DMS 273 treated with DMSO at 0.1 percent for 48 hours (cell line): Measurements from ENCODE around the gene PDE7B.

Source experiments
- DNase-seq: peaks from one replicate; lab custom pipeline; 2025; lab: John Stamatoyannopoulos, UW

The PDE7B gene

DNA sequence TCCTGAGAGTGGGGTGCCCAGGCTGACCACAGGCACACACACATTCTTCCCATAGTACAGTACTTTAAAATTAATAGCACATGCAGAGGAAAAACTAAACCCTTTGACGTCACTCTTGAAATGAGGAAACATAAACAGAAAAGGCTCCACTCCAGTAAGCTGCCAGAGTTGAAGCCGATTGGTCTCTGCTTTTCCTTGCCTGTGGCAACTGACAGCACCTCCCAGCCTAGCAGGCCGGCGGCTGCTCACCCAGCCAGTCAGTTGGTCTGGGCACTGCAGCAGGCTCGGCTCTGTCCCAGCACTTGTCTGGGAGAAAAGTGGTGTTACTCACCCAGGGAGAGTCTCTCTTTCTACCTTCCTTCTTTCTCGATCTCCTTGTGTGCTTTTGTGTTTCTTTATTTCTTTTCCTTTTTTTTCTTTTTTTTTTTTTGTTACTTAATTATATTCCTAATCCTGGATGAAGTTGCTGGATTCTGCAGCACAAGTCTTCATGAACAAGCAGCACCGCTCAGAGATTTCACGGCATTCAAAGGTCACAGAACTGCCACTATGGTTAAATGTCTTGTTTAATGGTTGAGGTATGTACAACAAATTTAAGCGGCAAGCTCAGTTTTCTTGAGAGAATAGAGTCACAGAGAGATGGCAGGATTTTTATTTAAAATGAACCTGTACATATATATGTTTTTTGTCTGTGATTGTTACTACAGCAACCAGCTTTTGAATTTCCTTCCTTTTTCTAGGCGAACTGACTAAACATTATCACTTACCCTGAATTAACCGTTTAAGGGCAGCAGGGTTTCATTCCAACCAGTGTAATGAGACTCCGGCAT, at the start of gene PDE7B:
Gene PDE7B (plus strand): TSS at position 260 of the 830 bp plus-strand sequence.
- peak; percentile 34 for DNase-seq

DNA sequence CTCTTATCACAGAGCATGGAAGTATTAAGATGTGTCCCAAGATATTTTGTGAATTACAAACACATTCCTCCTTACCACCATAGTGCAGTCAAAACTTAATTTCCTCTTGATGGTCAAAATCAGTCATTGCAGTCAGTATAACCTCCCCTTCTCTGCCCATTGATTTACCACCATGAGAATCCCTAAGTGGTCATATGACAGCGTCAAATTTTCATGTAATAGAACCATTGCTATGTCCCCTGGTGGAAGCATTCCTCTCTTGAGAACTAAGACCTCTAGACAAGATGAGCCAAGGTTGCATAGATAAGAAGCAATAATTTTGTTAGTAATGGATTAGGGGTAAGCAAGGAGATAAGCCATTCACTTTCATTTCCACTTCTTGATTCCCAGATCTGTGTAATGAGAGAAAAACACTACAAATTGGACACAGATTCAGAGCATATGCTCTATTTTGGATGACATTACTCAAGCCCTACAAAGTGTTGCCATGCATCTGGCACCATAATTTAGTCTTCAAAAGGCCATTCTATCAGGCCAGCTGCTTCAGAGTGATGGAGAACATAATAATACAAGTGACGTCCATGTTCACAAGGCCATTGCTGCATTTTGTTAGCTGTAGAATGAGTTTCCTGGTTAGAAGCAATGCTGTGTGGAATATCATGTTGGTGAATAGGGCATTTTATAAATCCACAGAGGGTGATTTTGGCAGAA, 49.6 kb upstream of the PDE7B start:
- DNase-seq = peak; percentile 13

DNA sequence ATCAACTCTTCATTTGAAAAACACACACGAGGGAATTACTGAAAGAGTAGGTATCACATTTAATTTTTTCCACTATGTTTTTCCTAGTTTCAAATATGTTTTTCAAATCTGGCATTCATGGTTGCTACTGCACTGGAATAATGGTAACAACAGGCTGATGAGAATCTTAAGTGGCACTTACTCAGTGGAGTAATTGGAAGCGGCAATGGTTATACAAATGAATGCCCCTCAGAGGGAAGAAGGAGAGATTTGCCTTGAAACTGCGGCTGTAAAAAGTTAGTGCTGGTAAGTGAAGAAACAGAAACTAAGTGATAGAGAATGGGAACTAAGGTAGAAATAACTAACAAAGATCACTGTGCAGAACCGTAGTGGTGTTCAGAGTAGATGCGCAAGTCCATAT, 41.0 kb upstream of the PDE7B start:
- DNase-seq = no peak

DNA sequence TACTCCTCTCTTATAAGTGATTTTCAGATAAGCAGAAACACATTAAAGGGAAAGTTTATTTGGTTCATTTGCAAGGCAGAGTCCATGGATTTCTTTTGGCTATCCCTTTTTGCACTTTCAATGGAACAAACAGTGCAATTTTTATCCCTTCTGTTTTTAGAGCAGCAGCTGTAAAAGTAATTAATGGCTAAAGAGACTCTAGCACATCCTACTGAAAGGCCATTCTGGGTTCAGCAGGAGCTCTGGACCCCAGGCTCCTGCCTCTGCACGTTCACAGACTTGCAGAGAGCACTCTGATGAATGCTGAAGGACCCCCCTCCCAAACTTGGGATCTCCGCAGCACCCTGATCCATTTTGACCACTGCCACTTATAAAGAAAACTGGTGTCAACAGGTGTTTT, 40.3 kb upstream of the PDE7B start:
- no peak for DNase-seq

DNA sequence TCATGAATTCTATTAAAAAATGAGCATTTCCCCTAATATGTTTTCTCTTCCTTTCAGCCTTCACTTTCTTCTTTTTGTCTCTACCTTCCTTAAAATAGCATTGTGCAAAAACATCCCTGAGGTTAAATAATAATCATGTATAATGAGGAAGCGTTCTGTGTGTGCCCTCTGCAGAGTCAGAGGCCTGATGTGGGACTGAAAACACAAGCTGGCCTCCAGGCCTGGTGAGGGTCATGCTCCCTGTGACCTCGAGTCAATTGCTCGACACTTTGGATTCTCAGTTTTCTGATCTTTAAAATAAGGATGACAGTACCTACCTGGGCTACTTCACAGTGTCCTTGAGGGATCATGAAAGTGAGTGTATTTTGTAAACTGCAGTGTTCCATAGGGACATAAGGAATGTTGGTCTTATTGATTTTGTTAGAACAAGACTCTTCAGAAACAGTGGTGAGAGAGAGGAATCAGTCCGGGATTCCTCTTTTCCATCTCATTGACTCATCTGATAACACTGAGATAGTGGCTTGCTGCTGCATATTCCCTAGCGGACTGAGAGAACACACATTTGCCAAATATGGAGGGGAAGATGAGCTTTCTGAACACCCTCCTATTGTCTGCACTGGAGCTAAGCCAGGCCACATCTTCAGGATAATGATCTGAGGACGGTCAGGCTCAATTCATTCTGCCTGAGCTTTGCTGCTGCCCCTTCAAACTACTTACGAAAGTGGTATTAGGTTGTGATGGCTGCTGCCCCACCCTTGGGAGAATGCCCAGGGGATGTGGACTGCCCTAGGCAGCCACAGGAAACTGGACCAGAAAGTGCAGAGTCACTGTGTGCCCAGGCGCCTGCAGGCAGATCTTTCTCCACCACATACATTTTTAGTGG, 39.6 kb upstream of the PDE7B start:
- DNase-seq = no peak

DNA sequence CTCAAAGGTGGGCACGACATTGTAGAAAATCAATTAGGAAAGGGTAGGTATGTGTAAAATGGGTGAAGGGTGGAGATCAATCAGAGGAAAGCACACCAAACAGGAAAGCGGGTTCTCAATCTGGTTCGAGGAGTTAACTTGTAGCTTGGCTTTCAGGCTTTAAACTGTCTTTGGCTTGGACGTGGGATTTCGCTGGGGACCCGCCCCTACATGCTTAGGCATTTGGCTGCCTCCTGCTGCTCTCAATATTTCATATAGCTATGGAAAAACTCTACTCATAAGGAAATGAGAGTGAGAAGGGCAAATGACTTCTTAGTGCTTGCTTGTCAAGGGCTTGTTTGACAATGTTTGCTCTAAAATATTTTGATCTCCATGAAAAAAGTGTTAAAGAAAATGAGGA, 38.1 kb upstream of the PDE7B start:
- no peak for DNase-seq

DNA sequence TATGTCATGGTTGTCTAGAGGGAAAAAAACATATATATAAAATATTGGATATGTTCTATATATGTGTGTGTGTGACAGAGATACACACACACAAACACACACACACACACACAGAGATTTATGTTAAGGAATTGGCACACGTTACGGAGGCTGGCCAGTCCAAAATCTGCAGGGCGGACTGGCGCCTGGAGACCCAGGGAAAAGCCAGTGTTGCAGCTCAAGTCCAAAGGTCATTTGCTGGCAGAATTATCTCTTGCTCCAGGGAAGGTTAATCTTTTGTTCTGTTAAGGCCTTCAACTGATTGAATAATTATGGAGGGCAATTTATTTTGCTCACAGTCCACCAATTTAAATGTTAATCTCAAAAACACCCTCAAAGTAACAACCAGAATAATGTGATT, 37.5 kb upstream of the PDE7B start:
- DNase-seq = no peak

DNA sequence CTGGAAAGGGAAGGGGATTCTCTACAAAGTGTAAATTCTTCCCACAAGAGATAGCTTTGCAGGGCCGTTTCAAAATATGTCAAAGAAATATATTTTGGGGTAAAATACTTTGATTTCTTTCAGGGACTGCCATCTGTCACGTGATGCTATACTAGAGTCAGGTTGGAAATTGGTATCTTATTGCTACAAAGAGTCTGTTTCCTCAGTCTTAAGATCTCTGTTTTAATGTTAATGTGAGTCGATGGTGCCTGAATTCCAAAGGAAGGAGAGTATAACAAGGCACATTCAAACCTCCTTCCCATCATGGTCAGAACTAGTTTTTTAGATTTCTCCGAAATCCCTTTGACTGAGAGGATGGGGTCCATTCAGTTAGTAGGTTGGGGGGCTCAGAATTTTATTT, 36.3 kb upstream of the PDE7B start:
- no peak for DNase-seq

DNA sequence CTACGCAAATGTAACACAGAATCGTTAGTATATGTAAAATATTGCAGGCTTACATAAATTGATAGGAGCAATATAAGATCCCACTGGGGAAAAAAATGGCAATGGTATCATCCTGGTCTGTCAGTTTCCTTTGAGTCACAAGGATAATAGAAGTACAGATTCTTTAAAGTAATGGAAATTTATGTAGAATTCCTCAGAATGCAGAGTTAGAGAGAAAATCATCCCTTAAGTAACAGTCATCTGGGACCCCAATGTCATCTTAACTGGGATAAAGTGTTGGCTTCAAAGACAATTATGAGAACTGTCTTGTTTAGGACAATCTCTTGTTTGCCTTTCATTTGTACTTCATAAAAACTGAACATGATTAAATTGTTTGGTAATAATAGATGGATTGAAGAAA, 34.5 kb upstream of the PDE7B start:
- DNase-seq = no peak

DNA sequence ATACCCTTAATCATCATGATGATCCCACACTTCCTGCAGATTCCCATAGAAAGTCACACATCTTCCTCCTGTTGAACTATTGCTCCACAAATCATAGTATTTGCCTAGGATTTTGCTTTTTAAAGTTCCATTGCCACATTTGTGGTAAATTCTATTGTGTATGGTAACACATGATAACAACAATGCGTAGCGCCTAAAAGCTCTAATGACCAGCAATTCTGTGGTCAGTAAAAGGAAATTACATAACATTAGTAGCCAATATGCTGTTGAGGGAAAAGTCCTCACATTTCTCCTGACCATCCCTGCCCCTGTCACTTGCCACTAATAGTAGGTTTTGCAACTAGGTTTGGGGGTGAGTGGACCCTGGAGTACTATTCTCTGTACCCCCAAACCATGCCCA, 31.8 kb upstream of the PDE7B start:
- DNase-seq = no peak

DNA sequence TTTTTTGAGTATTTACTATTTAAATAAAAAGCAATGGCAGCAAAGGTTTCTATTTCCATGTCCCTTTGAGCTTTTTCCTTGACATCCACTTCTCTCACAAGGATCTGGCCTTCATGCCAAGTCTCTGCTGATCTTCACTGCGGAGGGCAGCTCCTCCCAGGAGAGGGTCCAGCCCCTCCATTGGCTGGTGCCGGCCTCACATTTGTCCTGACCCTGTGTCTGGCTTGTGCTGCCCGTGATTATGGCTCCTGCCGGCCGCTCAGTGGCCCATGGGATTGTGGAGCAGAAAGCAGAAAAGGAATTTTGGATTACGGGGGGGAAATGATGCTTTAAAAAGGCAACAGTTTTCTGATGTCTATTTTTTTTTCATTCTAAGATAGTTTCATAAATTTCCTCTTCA, 31.2 kb upstream of the PDE7B start:
- DNase-seq = no peak

DNA sequence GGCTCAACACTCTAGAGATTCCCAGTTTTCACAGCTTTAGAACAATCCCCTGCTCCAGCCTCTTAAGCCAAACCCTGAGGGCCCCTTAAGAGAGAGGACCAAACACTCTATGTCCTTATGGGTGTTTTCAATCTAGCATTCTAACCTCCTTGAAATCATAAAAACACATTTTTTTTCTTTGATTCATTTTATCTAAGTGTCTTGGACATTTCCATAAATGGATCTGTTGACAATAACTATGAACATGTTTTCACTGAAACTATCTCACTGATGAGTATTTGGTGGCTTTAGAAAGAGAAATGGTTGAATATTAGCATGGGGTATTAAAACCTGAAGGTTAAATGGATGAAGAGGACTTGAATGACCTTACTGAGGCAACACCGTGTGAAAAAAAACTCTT, 27.6 kb upstream of the PDE7B start:
- no peak for DNase-seq

DNA sequence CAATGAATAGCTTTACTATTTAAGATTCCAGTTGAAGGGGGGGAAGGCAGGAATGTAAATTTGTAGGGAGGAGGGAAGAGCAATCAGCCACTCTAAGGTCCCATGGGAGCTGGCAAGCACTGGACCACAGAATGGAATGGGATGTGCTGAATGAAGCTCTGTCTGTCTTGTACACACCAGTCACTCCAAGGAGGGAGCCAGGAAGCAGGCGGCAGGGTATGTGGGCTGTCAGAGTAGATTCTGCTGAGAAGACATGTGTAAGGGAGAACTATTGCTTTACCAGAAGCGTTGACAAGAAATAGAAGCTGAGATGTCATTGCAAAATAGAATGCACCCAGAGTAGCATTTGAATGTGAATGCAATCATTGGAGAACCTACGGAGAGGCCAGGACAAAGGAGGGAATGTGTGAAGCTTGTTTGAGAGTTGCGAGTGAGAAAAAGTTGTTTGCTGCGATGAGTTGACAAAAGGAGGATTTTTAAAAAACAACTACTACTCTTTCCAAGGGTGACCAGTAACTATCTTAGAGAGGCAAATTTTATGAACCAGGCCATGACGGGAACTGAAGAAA, 25.2 kb upstream of the PDE7B start:
- DNase-seq = no peak

DNA sequence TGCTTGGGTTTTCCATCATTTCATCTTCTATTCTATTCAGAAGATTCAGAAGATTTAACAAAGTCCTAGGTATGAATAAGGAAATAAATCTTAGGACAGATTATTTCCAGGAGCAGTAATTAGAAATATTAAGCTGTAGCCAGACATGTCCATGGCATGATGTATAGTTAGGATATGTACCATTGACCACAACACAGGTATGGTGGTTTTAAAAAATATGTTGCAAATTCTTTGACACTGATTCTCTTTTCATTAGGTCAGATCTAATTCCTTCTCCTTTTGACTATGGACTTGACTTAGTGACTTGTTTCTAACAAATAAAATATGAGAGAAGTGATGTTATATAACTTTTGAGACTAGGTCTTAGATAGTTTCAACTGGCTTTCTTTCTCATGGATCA, 23.5 kb upstream of the PDE7B start:
- DNase-seq = no peak

DNA sequence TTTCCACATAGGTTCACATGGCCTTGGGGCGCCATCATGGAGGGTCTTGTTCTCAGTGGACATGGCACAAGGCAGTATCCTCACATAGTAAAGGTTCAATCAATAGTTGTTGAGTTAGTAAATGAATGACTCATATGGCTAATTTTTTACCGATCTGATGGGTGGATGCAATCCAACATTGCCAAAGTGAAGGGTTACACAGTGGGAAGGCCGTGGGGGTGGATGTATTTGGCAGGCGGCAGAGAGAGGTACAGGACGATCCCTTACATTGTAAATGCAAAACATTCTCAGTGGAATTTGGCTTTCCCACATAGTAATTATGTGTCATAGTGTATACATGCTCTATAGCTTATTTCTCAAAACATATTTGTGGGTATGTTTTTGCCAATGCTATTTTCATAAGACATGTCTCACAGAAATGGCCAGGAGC, 21.0 kb upstream of the PDE7B start:
- no peak for DNase-seq

DNA sequence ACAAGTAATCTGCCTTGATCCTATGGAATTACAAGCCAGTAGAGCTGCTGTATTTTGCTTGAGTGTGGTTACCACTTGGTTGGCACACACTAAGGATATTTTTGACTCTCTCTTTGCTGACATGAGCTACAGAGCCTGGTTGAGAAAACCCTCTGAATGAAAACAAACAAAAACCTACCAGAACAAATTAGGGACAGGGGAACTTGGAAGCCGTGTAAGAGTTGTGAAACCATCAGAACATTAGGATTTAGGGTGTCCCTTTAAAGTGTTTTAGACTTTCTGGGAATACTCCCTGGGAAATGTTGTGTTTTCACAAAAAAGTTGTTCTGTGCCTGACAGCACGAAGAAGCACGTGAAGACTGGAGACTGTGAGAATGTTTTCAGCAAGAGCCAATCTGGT, 20.5 kb upstream of the PDE7B start:
- no peak for DNase-seq

DNA sequence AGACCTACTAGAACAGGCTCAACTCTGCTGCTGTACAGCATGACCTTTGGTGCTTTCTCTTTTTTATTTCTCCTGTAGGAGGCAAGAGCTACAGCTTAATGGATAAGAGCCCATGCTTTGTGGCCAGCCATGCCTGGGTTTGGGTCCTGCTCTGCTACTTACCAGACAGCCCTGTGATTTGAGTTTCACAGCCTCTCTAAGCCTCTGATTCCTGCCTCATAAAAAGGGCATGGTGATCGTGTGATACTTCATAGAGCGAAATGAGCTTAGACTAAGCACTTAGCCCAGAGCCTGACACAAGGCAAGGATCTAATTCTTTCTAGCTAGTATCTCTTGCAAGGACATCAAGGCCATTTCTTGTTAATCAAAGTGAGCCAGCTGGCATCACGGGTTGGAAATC, 19.3 kb upstream of the PDE7B start:
- no peak for DNase-seq

DNA sequence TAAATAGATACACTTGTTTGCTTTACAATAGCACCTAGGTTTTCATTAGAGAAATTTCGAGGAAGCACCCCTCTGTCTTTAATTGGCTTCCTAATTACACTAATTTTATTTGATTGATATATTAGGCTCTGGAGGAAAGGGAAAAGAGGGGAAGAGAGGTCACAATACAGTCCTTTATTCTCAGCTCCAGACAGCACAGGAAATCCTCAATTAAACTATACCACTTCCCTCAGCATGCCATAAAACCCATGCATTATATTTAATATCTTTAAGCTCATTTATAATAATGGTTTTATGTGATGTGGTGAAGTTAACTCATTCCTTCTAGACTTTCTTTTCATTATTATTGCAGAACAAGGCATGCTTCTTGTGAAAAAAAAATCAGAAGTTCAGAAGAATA, 17.7 kb upstream of the PDE7B start:
- no peak for DNase-seq

DNA sequence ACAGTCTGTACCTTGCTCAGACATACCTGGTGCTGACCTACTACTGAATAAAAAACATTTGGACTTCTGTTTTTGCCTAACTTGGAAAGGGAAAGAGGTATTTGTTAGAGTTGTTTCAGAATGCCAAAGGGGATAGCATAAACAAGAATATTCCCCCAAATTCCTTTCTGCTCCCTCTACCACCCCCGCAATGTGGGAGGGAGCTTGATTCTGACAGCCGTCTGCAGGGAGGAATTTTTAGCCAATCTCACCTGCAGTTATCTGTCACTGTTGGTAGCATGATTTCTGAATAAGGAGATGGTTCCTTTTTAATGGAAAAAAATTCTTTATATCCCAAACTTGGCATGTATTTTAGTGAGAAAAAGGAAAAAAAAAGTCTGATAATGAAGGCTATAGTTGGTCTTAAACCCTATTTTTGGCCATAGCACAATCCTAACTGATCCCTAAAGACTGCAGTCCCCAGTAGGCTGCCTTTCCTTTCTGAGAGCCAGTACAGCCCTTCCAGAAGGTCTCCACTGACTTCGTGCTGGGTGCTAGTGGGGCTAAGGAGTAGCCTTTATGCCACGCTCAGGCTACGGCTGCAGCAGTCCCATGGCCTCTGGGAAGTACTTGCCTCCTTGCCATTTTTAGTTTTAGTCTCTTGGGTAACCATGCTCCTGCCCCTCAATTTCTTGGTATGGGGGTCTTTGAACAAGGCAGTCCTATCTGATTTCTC, 13.6 kb upstream of the PDE7B start:
- no peak for DNase-seq

DNA sequence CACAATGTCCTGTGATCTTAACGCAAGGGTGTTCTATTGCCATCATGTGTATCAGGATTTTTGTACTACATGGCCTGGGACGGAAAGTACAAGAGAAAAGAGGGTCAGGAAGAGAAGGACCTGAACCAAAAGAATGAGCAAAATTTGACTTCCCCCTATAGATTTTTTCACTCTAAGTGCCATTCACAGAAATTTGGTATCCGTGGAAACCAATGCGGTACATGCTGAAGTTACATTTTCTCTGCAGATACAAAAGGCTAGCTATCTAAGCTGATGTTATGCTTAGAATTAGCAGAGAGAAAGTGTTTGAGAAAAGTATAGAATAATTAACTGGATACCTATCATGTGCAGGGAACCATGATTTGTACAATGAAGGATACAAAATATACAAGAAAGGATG, 12.4 kb upstream of the PDE7B start:
- DNase-seq = no peak

DNA sequence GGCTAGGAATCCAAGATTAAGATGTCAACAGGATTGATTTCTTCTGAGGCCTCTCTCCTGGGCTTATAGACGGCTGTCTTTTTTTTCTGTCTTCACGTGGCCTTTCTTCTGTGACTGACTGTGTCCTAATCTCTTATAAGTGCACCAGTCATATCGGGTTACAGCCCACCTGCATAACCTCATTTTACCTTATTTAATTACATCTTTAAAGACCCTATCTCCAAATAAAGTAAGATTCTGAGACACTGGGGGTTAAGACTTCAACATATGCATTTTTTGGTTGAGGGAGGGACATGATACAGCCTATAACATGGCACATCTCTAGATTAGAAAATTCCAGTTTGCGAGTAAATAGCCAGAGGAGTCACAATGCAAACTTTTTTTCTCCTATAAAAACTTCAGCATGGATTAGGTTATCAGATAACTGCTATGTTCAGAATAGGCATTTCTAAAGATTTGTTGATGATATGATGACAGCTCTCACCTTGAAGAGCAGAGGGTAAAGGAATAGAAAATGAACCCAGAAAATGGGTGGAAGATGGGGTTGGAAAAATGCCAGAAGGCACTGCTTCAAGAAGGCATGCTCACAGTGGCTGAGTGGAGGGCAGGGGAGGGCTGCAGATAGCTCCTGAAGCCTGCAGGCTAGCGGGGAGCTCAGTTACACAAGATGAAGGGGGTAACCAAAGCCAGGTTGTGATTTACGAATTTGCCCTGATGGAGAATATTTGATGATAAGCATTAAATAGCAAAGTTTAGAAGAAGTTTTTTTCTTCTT, 8.7 kb upstream of the PDE7B start:
- no peak for DNase-seq
